HEK293 (cell line): Measurements from ENCODE around the gene SRC.
A peak's percentile ranks its signal among the peaks of the same experiment; 100 is the strongest.

ENCODE experiments used
- CTCF ChIA-PET: fragments of 350-600 bp; formaldehyde crosslinking; extraction: SDS; loops from one replicate; lab custom pipeline; 2021; ENCODE audit warnings: antibody characterized with exemption; lab: Yijun Ruan, JAX
- POLR2A ChIA-PET: fragments of 300-600 bp; formaldehyde crosslinking; extraction: SDS; loops from one replicate; lab custom pipeline; 2020; ENCODE audit warnings: antibody characterized with exemption, inconsistent platforms; lab: Yijun Ruan, JAX
- H3K27ac ChIP-seq: fragments of 200-500 bp; sonication (Bioruptor generic); 2 replicates; pipeline ENCODE4 v1.5.1; 2014; ENCODE audit warnings: low read depth, low read length, control low read depth, inconsistent platforms; ENCODE audit errors: extremely low read depth
- H3K36me3 ChIP-seq, 2 experiments: fragments of 200-500 bp in 1 of 2; sonication (Bioruptor generic) in 1 of 2; 1 replicate in 1 of 2; 2 replicates in 1 of 2; pipeline ENCODE4 v1.5.1; 2014 to 2017; ENCODE audit warnings: inconsistent platforms in 2 of 2, low read length in 2 of 2; ENCODE audit not compliant: control insufficient read depth in 2 of 2, insufficient read depth in 1 of 2
- H3K4me1 ChIP-seq: fragments of 200-500 bp; sonication (Bioruptor generic); 2 replicates; pipeline ENCODE4 v1.5.1; 2014; ENCODE audit warnings: mild to moderate bottlenecking, low read length, inconsistent platforms; ENCODE audit not compliant: control insufficient read depth, insufficient read depth
- H3K4me3 ChIP-seq: 2 replicates; pipeline ENCODE4 v1.5.1; 2011; ENCODE audit warnings: low read depth, mild to moderate bottlenecking, control low read depth, low read length, moderate library complexity
- H3K9me3 ChIP-seq: fragments of 200-500 bp; sonication (Bioruptor generic); 2 replicates; pipeline ENCODE4 v1.5.1; 2014; ENCODE audit warnings: low read depth, low read length, inconsistent platforms; ENCODE audit not compliant: control insufficient read depth, insufficient read depth
- EGR2 ChIP-seq: fragments of 450-650 bp; formaldehyde crosslinking; IDR thresholded peaks from 2 replicates; pipeline ENCODE4 v1.5.1; 2016; ENCODE audit warnings: low read depth, missing biosample characterization, missing genetic modification characterization
- GLI2 ChIP-seq: fragments of 450-650 bp; formaldehyde crosslinking; IDR thresholded peaks from 2 replicates; pipeline ENCODE4; 2017; ENCODE audit warnings: missing biosample characterization, missing genetic modification characterization, low read depth, borderline replicate concordance
- GLIS2 ChIP-seq: fragments of 450-650 bp; formaldehyde crosslinking; IDR thresholded peaks from 2 replicates; pipeline ENCODE4 v1.5.1; 2016; ENCODE audit warnings: missing biosample characterization, missing genetic modification characterization
- SP7 ChIP-seq: fragments of 450-650 bp; formaldehyde crosslinking; IDR thresholded peaks from 2 replicates; pipeline ENCODE4 v1.5.1; 2016; ENCODE audit warnings: missing biosample characterization, missing genetic modification characterization
- ZBTB17 ChIP-seq: fragments of 450-650 bp; formaldehyde crosslinking; IDR thresholded peaks from 2 replicates; pipeline ENCODE4 v1.5.1; 2016; ENCODE audit warnings: missing biosample characterization, missing genetic modification characterization
- ZFHX2 ChIP-seq: fragments of 450-650 bp; formaldehyde crosslinking; conservative IDR thresholded peaks from 2 replicates; pipeline ENCODE4 v1.5.1; 2016; ENCODE audit warnings: missing biosample characterization, missing genetic modification characterization
- ZNF133 ChIP-seq: fragments of 450-650 bp; formaldehyde crosslinking; IDR thresholded peaks from 2 replicates; pipeline ENCODE4 v1.5.1; 2016; ENCODE audit warnings: missing biosample characterization, missing genetic modification characterization
- ZNF174 ChIP-seq: fragments of 450-650 bp; formaldehyde crosslinking; IDR thresholded peaks from 2 replicates; pipeline ENCODE4 v1.5.0; 2017; ENCODE audit warnings: missing biosample characterization, mild to moderate bottlenecking, missing genetic modification characterization
- ZNF2 ChIP-seq: fragments of 450-650 bp; formaldehyde crosslinking; IDR thresholded peaks from 2 replicates; pipeline ENCODE4 v1.5.1; 2016; ENCODE audit warnings: missing biosample characterization, missing genetic modification characterization
- ZNF248 ChIP-seq: fragments of 450-650 bp; formaldehyde crosslinking; IDR thresholded peaks from 2 replicates; pipeline ENCODE4 v1.5.1; 2017; ENCODE audit warnings: missing biosample characterization, missing genetic modification characterization
- ZNF501 ChIP-seq: fragments of 450-650 bp; formaldehyde crosslinking; IDR thresholded peaks from 2 replicates; pipeline ENCODE4 v1.5.1; 2016; ENCODE audit warnings: missing biosample characterization, missing genetic modification characterization
- ZNF623 ChIP-seq: fragments of 450-650 bp; formaldehyde crosslinking; IDR thresholded peaks from 2 replicates; pipeline ENCODE4 v1.5.1; 2016; ENCODE audit warnings: missing biosample characterization, missing genetic modification characterization
- ZNF629 ChIP-seq: fragments of 450-650 bp; formaldehyde crosslinking; IDR thresholded peaks from 2 replicates; pipeline ENCODE4 v1.5.1; 2017; ENCODE audit warnings: missing biosample characterization, missing genetic modification characterization
- ZNF658 ChIP-seq: fragments of 450-650 bp; formaldehyde crosslinking; IDR thresholded peaks from 2 replicates; pipeline ENCODE4; 2016; ENCODE audit warnings: missing biosample characterization, missing genetic modification characterization
- ZNF785 ChIP-seq: fragments of 450-650 bp; formaldehyde crosslinking; IDR thresholded peaks from 2 replicates; pipeline ENCODE4 v1.5.1; 2016; ENCODE audit warnings: missing biosample characterization, missing genetic modification characterization
- ZNF791 ChIP-seq: fragments of 450-650 bp; formaldehyde crosslinking; IDR thresholded peaks from 2 replicates; pipeline ENCODE4 v1.5.1; 2016; ENCODE audit warnings: missing biosample characterization, missing genetic modification characterization
- ZNF837 ChIP-seq: fragments of 450-650 bp; formaldehyde crosslinking; IDR thresholded peaks from 2 replicates; pipeline ENCODE4 v1.5.1; 2016; ENCODE audit warnings: missing biosample characterization, missing genetic modification characterization
- ZNF843 ChIP-seq: fragments of 450-650 bp; formaldehyde crosslinking; IDR thresholded peaks from 2 replicates; pipeline ENCODE4 v1.5.1; 2016; ENCODE audit warnings: missing biosample characterization, missing genetic modification characterization
- ZXDB ChIP-seq: fragments of 450-650 bp; formaldehyde crosslinking; IDR thresholded peaks from 2 replicates; pipeline ENCODE4 v1.5.1; 2016; ENCODE audit warnings: missing biosample characterization, missing genetic modification characterization
- TF ChIP-seq, protein P1 (sequence below): fragments of 450-650 bp; formaldehyde crosslinking; IDR thresholded peaks from 2 replicates; pipeline ENCODE4 v1.5.1; 2016; ENCODE audit warnings: missing biosample characterization, missing genetic modification characterization
- TF ChIP-seq, protein P2 (sequence below): fragments of 450-650 bp; formaldehyde crosslinking; IDR thresholded peaks from 2 replicates; pipeline ENCODE4 v1.5.1; 2016; ENCODE audit warnings: missing biosample characterization, missing genetic modification characterization
- TF ChIP-seq, protein P3 (sequence below): fragments of 450-650 bp; formaldehyde crosslinking; IDR thresholded peaks from 2 replicates; pipeline ENCODE4 v1.5.1; 2016; ENCODE audit warnings: missing biosample characterization, missing genetic modification characterization

SRC gene

DNA sequence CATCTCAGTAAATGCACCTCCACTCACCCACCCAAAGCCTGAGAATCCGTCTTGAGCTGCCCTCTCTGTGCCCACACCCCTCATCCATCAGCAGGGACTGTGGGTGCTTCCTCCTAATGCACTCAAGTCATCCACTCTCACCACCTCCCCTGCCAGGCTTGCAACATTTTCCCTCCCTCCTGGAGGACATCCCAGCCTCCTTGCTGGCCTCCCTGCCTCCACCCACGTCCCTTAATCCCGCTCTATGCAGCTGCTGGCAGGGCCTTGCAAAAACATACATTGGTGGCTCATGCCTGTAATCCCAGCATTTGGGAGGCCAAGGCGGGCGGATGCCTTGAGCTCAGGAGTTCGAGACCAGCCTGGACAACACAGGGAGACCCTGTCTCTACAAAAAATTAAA, 15.6 kb upstream of the SRC start:
- TF ChIP-seq EGR2 (tag by site-specific recombination) (peak; percentile 67), ZBTB17 (tag by site-specific recombination) (no peak), ZNF248 (tag by site-specific recombination) (no peak), ZNF791 (tag by site-specific recombination) (no peak), ZFHX2 (tag by site-specific recombination) (peak; percentile 44)
- H3K27ac ChIP-seq = no peak overlapping the region
- H3K9me3 ChIP-seq = no peaks in the 10 kb centered on the region
- no peaks in the 10 kb centered on the region for H3K4me1 ChIP-seq
- ChIA-PET POLR2A (no interaction called here), CTCF (interaction anchor here (0.7 kb wide), 1 partner anchor 1255 kb away, joined by 5 read pairs; no protein-coding TSS in a partner anchor)
- H3K36me3 ChIP-seq = no peaks in the 10 kb centered on the region
- no peak overlapping the region for H3K4me3 ChIP-seq

DNA sequence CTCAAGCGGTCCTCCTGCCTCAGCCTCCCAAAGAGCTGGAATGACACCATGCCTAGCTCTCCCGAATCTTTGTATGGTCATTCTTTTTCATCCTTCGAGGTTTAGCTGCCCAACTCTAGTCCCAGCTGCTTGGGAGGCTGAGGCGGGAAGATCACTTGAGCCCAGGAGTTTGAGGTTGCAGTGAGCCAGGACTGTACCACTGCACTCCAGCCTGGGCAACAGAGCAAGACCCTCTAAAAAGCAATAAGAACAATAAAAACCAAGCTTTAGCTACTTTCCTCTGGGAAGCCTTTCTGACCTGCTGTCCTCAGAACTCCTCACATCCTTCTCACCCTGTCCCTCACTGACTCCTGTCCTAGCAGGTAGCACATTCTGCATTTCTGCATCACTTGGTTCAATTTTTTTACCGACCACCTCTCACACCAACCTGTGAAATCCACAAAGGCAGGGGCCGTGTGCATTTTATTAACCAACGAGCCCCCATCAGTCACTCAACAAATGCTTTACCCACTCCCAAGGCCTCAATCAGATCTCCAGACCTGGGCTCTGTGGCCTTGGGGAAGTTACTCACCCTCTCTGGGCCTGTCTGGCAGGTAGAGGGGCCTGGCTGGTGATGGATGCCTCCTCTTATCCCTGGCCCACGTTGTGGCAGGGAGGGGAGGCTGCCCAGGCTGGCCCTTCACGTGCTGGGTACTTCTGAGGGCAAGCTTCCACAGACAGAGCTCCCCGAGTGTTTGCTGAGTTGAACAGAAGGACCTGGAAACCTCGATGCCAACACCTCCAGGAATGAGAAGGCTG, 14.7 kb upstream of the SRC start:
- TF ChIP-seq ZNF133 (tag by site-specific recombination) = no peak
- no peak for TF ChIP-seq ZNF837 (tag by site-specific recombination)
- no peak for TF ChIP-seq ZNF785 (tag by site-specific recombination)
- TF ChIP-seq ZNF629 (tag by site-specific recombination) = no peak
- ChIA-PET CTCF (interaction anchor here (0.7 to 0.8 kb wide), 2 partner anchors 61 to 1256 kb away, joined by 3 to 5 read pairs; no protein-coding TSS in a partner anchor), POLR2A (interaction anchor here (0.8 kb wide), 1 partner anchor 14 kb away, joined by 3 read pairs; the partner anchor contains the start of gene SRC)
- Histone ChIP-seq H3K4me3 (no peak overlapping the region), H3K36me3 (no peaks in the 10 kb centered on the region), H3K9me3 (no peaks in the 10 kb centered on the region), H3K4me1 (no peaks in the 10 kb centered on the region), H3K27ac (no peak overlapping the region)

DNA sequence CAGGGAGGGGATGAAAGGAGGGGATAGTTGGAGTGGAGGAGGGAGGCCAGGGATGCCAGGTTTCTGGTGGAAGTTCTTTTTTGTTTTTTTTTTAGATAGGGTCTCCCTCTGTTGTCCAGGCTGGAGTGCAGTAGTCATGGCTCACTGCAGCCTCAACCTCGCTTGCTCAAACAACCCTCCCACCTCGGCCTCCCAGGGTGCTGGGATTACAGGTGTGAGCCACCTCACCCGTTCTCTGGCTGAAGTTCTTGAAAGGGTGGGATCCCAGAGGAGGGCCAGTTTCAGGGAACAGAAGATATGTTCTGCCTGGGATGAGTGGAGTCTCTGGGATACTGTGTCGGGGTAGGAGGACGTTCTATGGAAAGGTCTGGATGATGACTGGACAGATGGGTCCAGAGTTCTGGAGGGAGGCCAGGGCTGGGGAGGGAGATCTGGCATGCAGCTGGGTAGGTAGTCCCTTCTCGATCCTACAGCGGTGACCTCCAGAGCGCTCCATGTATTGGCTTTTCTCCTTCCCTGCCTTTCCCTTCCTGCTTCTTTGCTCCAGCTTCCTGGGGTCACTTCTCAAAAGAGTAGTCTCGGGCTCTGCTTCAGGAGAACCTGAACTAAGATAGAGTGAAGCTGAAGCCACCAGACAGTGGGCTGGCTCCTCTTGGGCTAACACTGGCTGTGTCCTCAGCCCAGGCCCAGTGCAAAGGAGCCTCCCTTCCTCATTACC, 12.7 kb upstream of the SRC start:
- Histone ChIP-seq H3K4me3 (no peak overlapping the region), H3K9me3 (no peaks in the 10 kb centered on the region), H3K27ac (no peak overlapping the region), H3K4me1 (no peaks in the 10 kb centered on the region), H3K36me3 (no peaks in the 10 kb centered on the region)
- POLR2A ChIA-PET = interaction anchor here (1.0 kb wide), 1 partner anchor 16 kb away, joined by 3 read pairs; no protein-coding TSS in a partner anchor
- TF ChIP-seq ZNF843 = no peak
- CTCF ChIA-PET = no interaction called here

DNA sequence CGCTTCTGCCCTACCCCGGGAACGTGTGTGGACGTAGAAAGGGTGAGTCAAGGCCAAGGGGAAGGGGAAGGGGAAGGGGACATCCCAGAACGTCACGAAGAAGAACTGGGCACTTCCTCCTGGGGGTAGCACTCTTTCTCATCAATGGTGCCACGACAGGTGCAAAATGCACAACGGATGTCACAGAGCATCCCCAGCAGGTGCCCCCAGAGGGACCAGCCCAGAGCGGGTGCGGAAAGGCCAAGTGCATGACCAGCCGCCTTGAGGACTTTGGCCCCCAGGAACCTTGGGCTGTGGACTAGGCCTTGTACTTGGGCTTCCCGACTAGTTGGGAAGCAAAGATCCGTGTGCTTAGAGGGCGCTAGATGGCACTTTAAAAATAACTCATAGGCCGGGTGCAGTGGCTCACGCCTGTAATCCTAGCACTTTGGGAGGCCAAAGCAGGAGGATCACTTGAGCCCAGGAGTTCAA, 12.1 kb upstream of the SRC start:
- no peak overlapping the region for H3K4me3 ChIP-seq
- H3K4me1 ChIP-seq = no peaks in the 10 kb centered on the region
- H3K27ac ChIP-seq = no peak overlapping the region
- no peaks in the 10 kb centered on the region for H3K36me3 ChIP-seq
- CTCF ChIA-PET = no interaction called here
- H3K9me3 ChIP-seq = no peaks in the 10 kb centered on the region
- POLR2A ChIA-PET = no interaction called here
- TF ChIP-seq ZXDB (tag by site-specific recombination) = no peak
- no peak for TF ChIP-seq SP7 (tag by site-specific recombination)
- TF ChIP-seq GLIS2 (tag by site-specific recombination) = no peak
- TF ChIP-seq GLI2 (tag by site-specific recombination) = no peak
- TF ChIP-seq ZNF2 (tag by site-specific recombination) = no peak
- no peak for TF ChIP-seq ZNF501 (tag by site-specific recombination)
- no peak for TF ChIP-seq ZNF174 (tag by site-specific recombination)
- TF ChIP-seq, protein P1, sequence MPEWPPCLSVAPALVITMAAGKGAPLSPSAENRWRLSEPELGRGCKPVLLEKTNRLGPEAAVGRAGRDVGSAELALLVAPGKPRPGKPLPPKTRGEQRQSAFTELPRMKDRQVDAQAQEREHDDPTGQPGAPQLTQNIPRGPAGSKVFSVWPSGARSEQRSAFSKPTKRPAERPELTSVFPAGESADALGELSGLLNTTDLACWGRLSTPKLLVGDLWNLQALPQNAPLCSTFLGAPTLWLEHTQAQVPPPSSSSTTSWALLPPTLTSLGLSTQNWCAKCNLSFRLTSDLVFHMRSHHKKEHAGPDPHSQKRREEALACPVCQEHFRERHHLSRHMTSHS (tag by site-specific recombination) = no peak
- TF ChIP-seq ZNF658 (tag by site-specific recombination) = no peak
- TF ChIP-seq ZNF623 = no peak
- no peak for TF ChIP-seq ZNF629 (tag by site-specific recombination)
- TF ChIP-seq, protein P2, sequence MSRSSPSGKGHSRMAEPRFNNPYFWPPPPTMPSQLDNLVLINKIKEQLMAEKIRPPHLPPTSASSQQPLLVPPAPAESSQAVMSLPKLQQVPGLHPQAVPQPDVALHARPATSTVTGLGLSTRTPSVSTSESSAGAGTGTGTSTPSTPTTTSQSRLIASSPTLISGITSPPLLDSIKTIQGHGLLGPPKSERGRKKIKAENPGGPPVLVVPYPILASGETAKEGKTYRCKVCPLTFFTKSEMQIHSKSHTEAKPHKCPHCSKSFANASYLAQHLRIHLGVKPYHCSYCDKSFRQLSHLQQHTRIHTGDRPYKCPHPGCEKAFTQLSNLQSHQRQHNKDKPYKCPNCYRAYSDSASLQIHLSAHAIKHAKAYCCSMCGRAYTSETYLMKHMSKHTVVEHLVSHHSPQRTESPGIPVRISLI (tag by site-specific recombination) = no peak
- TF ChIP-seq, protein P3, sequence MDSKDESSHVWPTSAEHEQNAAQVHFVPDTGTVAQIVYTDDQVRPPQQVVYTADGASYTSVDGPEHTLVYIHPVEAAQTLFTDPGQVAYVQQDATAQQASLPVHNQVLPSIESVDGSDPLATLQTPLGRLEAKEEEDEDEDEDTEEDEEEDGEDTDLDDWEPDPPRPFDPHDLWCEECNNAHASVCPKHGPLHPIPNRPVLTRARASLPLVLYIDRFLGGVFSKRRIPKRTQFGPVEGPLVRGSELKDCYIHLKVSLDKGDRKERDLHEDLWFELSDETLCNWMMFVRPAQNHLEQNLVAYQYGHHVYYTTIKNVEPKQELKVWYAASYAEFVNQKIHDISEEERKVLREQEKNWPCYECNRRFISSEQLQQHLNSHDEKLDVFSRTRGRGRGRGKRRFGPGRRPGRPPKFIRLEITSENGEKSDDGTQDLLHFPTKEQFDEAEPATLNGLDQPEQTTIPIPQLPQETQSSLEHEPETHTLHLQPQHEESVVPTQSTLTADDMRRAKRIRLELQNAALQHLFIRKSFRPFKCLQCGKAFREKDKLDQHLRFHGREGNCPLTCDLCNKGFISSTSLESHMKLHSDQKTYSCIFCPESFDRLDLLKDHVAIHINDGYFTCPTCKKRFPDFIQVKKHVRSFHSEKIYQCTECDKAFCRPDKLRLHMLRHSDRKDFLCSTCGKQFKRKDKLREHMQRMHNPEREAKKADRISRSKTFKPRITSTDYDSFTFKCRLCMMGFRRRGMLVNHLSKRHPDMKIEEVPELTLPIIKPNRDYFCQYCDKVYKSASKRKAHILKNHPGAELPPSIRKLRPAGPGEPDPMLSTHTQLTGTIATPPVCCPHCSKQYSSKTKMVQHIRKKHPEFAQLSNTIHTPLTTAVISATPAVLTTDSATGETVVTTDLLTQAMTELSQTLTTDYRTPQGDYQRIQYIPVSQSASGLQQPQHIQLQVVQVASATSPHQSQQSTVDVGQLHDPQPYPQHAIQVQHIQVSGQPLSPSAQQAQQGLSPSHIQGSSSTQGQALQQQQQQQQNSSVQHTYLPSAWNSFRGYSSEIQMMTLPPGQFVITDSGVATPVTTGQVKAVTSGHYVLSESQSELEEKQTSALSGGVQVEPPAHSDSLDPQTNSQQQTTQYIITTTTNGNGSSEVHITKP (tag by site-specific recombination) = no peak
